Activated naive CD8-positive, alpha-beta T cell treated with anti-CD3 and anti-CD28 coated beads for 36 hours (primary cell): ENCODE data around the gene CALML5. TPM values are rescaled to one million over a fixed set of nuclear protein-coding genes. Genes with fewer than 3 reads are reported as not detected.
A peak's percentile ranks its signal among the peaks of the same experiment; 100 is the strongest.

Source experiments
- DNase-seq: peaks from one replicate; pipeline ENCODE4 v3.0.0; 2021
- H3K27ac Mint-ChIP-seq: one replicate; pipeline ENCODE4 v1.8.0; 2022; ENCODE audit warnings: mild to moderate bottlenecking, moderate library complexity, mixed read lengths
- H3K27me3 Mint-ChIP-seq: one replicate; pipeline ENCODE4 v1.8.0; 2022; ENCODE audit warnings: mild to moderate bottlenecking, mixed read lengths
- H3K36me3 Mint-ChIP-seq: one replicate; pipeline ENCODE4 v1.8.0; 2021; ENCODE audit warnings: mild to moderate bottlenecking, mixed read lengths
- H3K4me1 Mint-ChIP-seq: one replicate; pipeline ENCODE4 v1.8.0; 2021; ENCODE audit warnings: mixed read lengths
- H3K4me3 Mint-ChIP-seq: one replicate; pipeline ENCODE4 v1.8.0; 2022; ENCODE audit warnings: mild to moderate bottlenecking, moderate library complexity, mixed read lengths
- H3K9me3 Mint-ChIP-seq: one replicate; pipeline ENCODE4 v1.8.0; 2022; ENCODE audit warnings: mixed read lengths
- total RNA-seq, 2 experiments: library from RNA; stranded (reverse); gene quantifications; one replicate each; pipeline ENCODE4 v1.2.3, GENCODE V29; 2021

The CALML5 gene
- total RNA-seq, 2 experiments from 2014 or later, result not detected

- no peak for DNase-seq
- Mint-ChIP-seq H3K4me3 (no peak overlapping the region), H3K9me3 (no peaks in the 10 kb centered on the region), H3K27ac (no peak overlapping the region), H3K36me3 (no peaks in the 10 kb centered on the region), H3K27me3 (no peaks in the 10 kb centered on the region), H3K4me1 (no peaks in the 10 kb centered on the region)
Measured at GRCh38 chr10:5527332-5528200, 28.2 kb upstream of the CALML5 start.

- H3K4me1 Mint-ChIP-seq, result no peaks in the 10 kb centered on the region
- H3K36me3 Mint-ChIP-seq, result no peaks in the 10 kb centered on the region
- H3K27me3 Mint-ChIP-seq, result no peaks in the 10 kb centered on the region
Measured at GRCh38 chr10:5526691-5527331, 27.4 kb upstream of the CALML5 start.

GRCh38 chr10:5525561-5526341 is 26.4 kb upstream of the CALML5 start:
- Mint-ChIP-seq H3K4me3 (no peak overlapping the region), H3K27ac (no peak overlapping the region), H3K36me3 (no peaks in the 10 kb centered on the region), H3K4me1 (no peaks in the 10 kb centered on the region), H3K27me3 (no peaks in the 10 kb centered on the region), H3K9me3 (no peaks in the 10 kb centered on the region)
- no peak for DNase-seq

More at GRCh38 chr10:5526691-5527331, 27.4 kb upstream of the CALML5 start:
- Mint-ChIP-seq H3K9me3 (no peaks in the 10 kb centered on the region), H3K4me3 (no peak overlapping the region), H3K27ac (no peak overlapping the region)
- no peak for DNase-seq

- Mint-ChIP-seq H3K27me3 (no peaks in the 10 kb centered on the region), H3K36me3 (no peaks in the 10 kb centered on the region), H3K9me3 (no peaks in the 10 kb centered on the region), H3K27ac (no peak within 1 kb of the TSS), H3K4me1 (no peaks in the 10 kb centered on the region), H3K4me3 (no peak within 1 kb of the TSS)
- DNase-seq, result no peak
Measured at GRCh38 chr10:5524641-5525560, 25.5 kb upstream of the CALML5 start, which contains the start of gene CALML3. TSS of gene CALML3 (plus strand) at chr10:5524961. CDS start at chr10:5525086, 125 bp downstream.

- H3K4me1 Mint-ChIP-seq, result no peaks in the 10 kb centered on the region
- H3K36me3 Mint-ChIP-seq, result no peaks in the 10 kb centered on the region
- H3K27ac Mint-ChIP-seq, result no peak overlapping the region
- no peak overlapping the region for H3K4me3 Mint-ChIP-seq
- no peak for DNase-seq
- no peaks in the 10 kb centered on the region for H3K9me3 Mint-ChIP-seq
- no peaks in the 10 kb centered on the region for H3K27me3 Mint-ChIP-seq
Measured at GRCh38 chr10:5523796-5524574, 24.6 kb upstream of the CALML5 start.

- H3K36me3 Mint-ChIP-seq, result no peaks in the 10 kb centered on the region
- no peak overlapping the region for H3K27ac Mint-ChIP-seq
- H3K4me3 Mint-ChIP-seq, result no peak overlapping the region
- no peaks in the 10 kb centered on the region for H3K4me1 Mint-ChIP-seq
- H3K9me3 Mint-ChIP-seq, result no peaks in the 10 kb centered on the region
- no peak for DNase-seq
- no peaks in the 10 kb centered on the region for H3K27me3 Mint-ChIP-seq
Measured at GRCh38 chr10:5522913-5523560, 23.7 kb upstream of the CALML5 start.

GRCh38 chr10:5519054-5519453 is 19.7 kb upstream of the CALML5 start:
- no peaks in the 10 kb centered on the region for H3K9me3 Mint-ChIP-seq
- H3K27me3 Mint-ChIP-seq, result no peaks in the 10 kb centered on the region
- no peak overlapping the region for H3K27ac Mint-ChIP-seq
- DNase-seq, result no peak
- H3K4me3 Mint-ChIP-seq, result no peak overlapping the region
- no peaks in the 10 kb centered on the region for H3K36me3 Mint-ChIP-seq
- no peaks in the 10 kb centered on the region for H3K4me1 Mint-ChIP-seq

GRCh38 chr10:5518143-5518542 is 18.8 kb upstream of the CALML5 start:
- no peaks in the 10 kb centered on the region for H3K27me3 Mint-ChIP-seq
- no peak overlapping the region for H3K27ac Mint-ChIP-seq
- H3K9me3 Mint-ChIP-seq, result no peaks in the 10 kb centered on the region
- H3K4me1 Mint-ChIP-seq, result peaks cover 5% of the 10 kb centered on the region
- H3K36me3 Mint-ChIP-seq, result no peaks in the 10 kb centered on the region
- DNase-seq, result no peak
- H3K4me3 Mint-ChIP-seq, result no peak overlapping the region

- H3K36me3 Mint-ChIP-seq, result no peaks in the 10 kb centered on the region
- H3K4me3 Mint-ChIP-seq, result no peak overlapping the region
- no peak overlapping the region for H3K27ac Mint-ChIP-seq
- H3K4me1 Mint-ChIP-seq, result peaks cover 10% of the 10 kb centered on the region
- H3K9me3 Mint-ChIP-seq, result no peaks in the 10 kb centered on the region
- no peak for DNase-seq
- H3K27me3 Mint-ChIP-seq, result no peaks in the 10 kb centered on the region
Measured at GRCh38 chr10:5517546-5517945, 18.2 kb upstream of the CALML5 start.

GRCh38 chr10:5515948-5516761 is 16.8 kb upstream of the CALML5 start:
- Mint-ChIP-seq H3K36me3 (no peaks in the 10 kb centered on the region), H3K27ac (no peak overlapping the region), H3K9me3 (no peaks in the 10 kb centered on the region), H3K4me1 (peaks cover 10% of the 10 kb centered on the region), H3K27me3 (no peaks in the 10 kb centered on the region), H3K4me3 (no peak overlapping the region)
- DNase-seq, result no peak

GRCh38 chr10:5514226-5514850 is 15.0 kb upstream of the CALML5 start:
- no peaks in the 10 kb centered on the region for H3K36me3 Mint-ChIP-seq
- H3K4me3 Mint-ChIP-seq, result no peak overlapping the region
- no peaks in the 10 kb centered on the region for H3K9me3 Mint-ChIP-seq
- no peak for DNase-seq
- no peak overlapping the region for H3K27ac Mint-ChIP-seq
- H3K4me1 Mint-ChIP-seq, result peaks cover 10% of the 10 kb centered on the region
- no peaks in the 10 kb centered on the region for H3K27me3 Mint-ChIP-seq

- peaks cover 10% of the 10 kb centered on the region for H3K4me1 Mint-ChIP-seq
- DNase-seq, result peak; percentile 21
- no peaks in the 10 kb centered on the region for H3K27me3 Mint-ChIP-seq
- no peaks in the 10 kb centered on the region for H3K36me3 Mint-ChIP-seq
- no peak overlapping the region for H3K27ac Mint-ChIP-seq
- H3K9me3 Mint-ChIP-seq, result no peaks in the 10 kb centered on the region
- H3K4me3 Mint-ChIP-seq, result no peak overlapping the region
Measured at GRCh38 chr10:5512881-5513612, 13.7 kb upstream of the CALML5 start.
